ENCODE data around the gene UNC79. TPM values are rescaled to one million over a fixed set of nuclear protein-coding genes. Genes with fewer than 3 reads are reported as not detected.
"Not testable (repeated sequence)": the region's sequence is repeated elsewhere in the genome, so short reads cannot be mapped to it uniquely, and the experiment has no call there.

UNC79 gene
- total RNA-seq, 4 donors from 2014 or later, result 0.14 to 0.32 TPM; not detected in 2

DNA sequence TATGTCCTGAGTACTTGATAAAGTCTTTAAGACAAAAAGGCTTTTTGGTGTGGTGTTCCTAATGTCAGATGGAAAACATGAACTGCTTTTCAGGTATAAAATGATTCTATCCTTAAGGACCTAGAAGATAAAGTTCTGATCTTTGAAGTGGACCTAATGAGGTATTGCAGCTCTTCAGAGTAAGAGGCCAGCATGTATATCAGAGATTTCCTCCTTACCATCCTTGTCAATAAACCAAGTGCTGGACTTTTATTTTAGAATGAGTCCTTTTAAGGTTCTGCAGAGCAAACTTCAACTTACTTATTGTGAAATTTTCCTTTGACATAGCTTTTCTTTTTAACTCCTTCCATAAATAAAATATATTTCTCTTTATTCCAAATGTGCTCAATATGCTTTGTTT is 50.1 kb downstream of the UNC79 start:
- intact Hi-C loops (cut with DNase I; ENCODE audit: low total_unique reads), result no loop called here
- H3K4me3 ChIP-seq, result no peak overlapping the region
- no peak for DNase-seq
- H3K27me3 ChIP-seq, result no peaks in the 10 kb centered on the region
- H3K4me1 ChIP-seq, result no peaks in the 10 kb centered on the region
- in situ Hi-C loops (cut with MboI; ENCODE audit: low pct_ligation_motif_present in 1 of 4, low pct_unique_long_range_greater_than_20kb in 1 of 4, low sequenced_read_pairs in 3 of 4), result no loop called here
- no peak for TF ChIP-seq EP300 (IDR thresholded peaks at IDR 0.05; ENCODE audit: low read depth)
- no peaks in the 10 kb centered on the region for H3K36me3 ChIP-seq
- no peak overlapping the region for H3K27ac ChIP-seq
- no peaks in the 10 kb centered on the region for H3K9me3 ChIP-seq

DNA sequence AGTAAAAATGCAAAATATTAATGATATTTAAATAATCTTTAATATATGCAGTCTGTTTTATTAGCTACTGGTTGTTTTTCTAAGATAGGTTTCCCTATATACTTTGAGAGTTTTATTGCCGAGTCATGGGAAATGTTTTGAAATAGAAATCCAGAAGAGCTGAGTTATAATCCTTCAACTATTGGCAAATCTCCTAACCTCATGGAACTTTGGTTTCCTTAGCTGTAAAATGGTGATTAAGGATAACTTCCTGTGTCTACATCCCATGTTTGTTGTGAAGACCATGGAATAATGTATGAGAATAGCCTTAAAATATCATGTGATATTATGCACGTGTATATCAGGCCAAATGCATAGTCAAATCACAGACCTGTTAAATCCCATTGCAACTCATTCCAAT is 51.0 kb downstream of the UNC79 start:
- in situ Hi-C loops (cut with MboI; ENCODE audit: low pct_ligation_motif_present in 1 of 4, low pct_unique_long_range_greater_than_20kb in 1 of 4, low sequenced_read_pairs in 3 of 4), result no loop called here
- H3K27me3 ChIP-seq, result no peaks in the 10 kb centered on the region
- DNase-seq, result no peak
- TF ChIP-seq EP300 (IDR thresholded peaks at IDR 0.05; ENCODE audit: low read depth) (no peak), POLR2A (IDR thresholded peaks at IDR 0.05) (no peak), POLR2AphosphoS5 (IDR thresholded peaks at IDR 0.05) (no peak)
- TF ChIP-seq, protein P1, sequence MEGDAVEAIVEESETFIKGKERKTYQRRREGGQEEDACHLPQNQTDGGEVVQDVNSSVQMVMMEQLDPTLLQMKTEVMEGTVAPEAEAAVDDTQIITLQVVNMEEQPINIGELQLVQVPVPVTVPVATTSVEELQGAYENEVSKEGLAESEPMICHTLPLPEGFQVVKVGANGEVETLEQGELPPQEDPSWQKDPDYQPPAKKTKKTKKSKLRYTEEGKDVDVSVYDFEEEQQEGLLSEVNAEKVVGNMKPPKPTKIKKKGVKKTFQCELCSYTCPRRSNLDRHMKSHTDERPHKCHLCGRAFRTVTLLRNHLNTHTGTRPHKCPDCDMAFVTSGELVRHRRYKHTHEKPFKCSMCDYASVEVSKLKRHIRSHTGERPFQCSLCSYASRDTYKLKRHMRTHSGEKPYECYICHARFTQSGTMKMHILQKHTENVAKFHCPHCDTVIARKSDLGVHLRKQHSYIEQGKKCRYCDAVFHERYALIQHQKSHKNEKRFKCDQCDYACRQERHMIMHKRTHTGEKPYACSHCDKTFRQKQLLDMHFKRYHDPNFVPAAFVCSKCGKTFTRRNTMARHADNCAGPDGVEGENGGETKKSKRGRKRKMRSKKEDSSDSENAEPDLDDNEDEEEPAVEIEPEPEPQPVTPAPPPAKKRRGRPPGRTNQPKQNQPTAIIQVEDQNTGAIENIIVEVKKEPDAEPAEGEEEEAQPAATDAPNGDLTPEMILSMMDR (IDR thresholded peaks at IDR 0.05), result no peak
- WGBS, 2 donors (ENCODE audit: low coverage in 1 of 2), result 49 to 60% methylated on average over 2 of the region's 2 CpGs
- no peak overlapping the region for H3K4me3 ChIP-seq
- H3K4me1 ChIP-seq, result no peaks in the 10 kb centered on the region
- no peaks in the 10 kb centered on the region for H3K36me3 ChIP-seq
- intact Hi-C loops (cut with DNase I; ENCODE audit: low total_unique reads), result no loop called here
- no peaks in the 10 kb centered on the region for H3K9me3 ChIP-seq
- H3K27ac ChIP-seq, result no peak overlapping the region

DNA sequence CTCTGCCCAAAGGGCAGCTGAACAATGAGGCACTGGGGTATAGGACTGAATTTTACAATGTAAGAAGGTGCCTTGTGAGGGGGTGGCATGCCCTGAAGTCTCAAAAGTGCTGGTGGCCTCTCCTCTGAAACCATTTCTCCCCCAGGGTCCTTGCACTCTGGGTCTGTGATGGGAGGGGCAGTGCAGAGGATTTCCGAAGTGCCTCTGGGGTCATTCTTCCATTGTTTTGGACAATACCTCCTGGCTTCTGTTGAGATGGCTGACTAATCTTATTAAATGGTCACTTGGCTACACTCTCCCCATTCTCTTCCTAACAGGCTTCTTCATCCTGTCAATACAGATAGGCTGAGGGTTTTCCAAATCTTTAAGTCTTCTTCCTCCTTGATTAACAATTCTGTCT is 59.3 kb downstream of the UNC79 start:
- H3K4me1 ChIP-seq, result no peaks in the 10 kb centered on the region
- no peak overlapping the region for H3K27ac ChIP-seq
- in situ Hi-C loops (cut with MboI; ENCODE audit: low pct_ligation_motif_present in 1 of 4, low pct_unique_long_range_greater_than_20kb in 1 of 4, low sequenced_read_pairs in 3 of 4), result no loop called here
- no peak for TF ChIP-seq POLR2AphosphoS5 (IDR thresholded peaks at IDR 0.05)
- TF ChIP-seq, protein P1 (IDR thresholded peaks at IDR 0.05), result no peak
- TF ChIP-seq POLR2A (IDR thresholded peaks at IDR 0.05), result no peak
- no peak for TF ChIP-seq EP300 (IDR thresholded peaks at IDR 0.05; ENCODE audit: low read depth)
- H3K4me3 ChIP-seq, result no peak overlapping the region
- no peak for DNase-seq
- H3K27me3 ChIP-seq, result no peaks in the 10 kb centered on the region
- no peaks in the 10 kb centered on the region for H3K36me3 ChIP-seq
- 59% methylated on average over 1 of the region's 1 CpG; no CpG with 5 or more reads in 1 of the 2 donors for WGBS, 2 donors (ENCODE audit: low coverage in 1 of 2)
- no peaks in the 10 kb centered on the region for H3K9me3 ChIP-seq
- intact Hi-C loops (cut with DNase I; ENCODE audit: low total_unique reads), result no loop called here

DNA sequence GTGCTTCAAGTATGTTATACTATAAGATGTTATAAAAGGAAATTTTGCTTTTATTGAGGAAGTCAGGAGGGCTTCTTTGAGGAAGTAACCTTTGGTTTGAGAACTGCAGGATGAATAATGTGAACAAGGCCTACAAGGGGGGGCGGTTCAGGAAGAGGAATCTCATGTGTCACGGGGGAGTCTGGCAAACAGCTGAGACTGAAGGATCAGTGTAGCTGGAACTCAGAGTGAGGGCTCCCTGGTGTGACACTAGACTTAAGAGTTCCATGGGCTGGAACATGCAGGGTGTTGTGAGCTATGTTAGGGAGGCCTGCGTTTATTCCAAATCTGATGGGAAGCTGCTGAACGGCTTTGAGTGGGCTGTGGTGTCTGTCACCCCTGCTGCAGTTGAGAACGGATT is 62.3 kb downstream of the UNC79 start:
- H3K27ac ChIP-seq, result no peak overlapping the region
- intact Hi-C loops (cut with DNase I; ENCODE audit: low total_unique reads), result no loop called here
- TF ChIP-seq EP300 (IDR thresholded peaks at IDR 0.05; ENCODE audit: low read depth) (no peak), POLR2AphosphoS5 (IDR thresholded peaks at IDR 0.05) (no peak)
- TF ChIP-seq, protein P1 (IDR thresholded peaks at IDR 0.05), result no peak
- H3K4me3 ChIP-seq, result no peak overlapping the region
- H3K27me3 ChIP-seq, result no peaks in the 10 kb centered on the region
- no peaks in the 10 kb centered on the region for H3K36me3 ChIP-seq
- no peak for DNase-seq
- WGBS, 2 donors (ENCODE audit: low coverage in 1 of 2), result 58 to 60% methylated on average over 4 to 5 of the region's 5 CpGs
- H3K4me1 ChIP-seq, result no peaks in the 10 kb centered on the region
- in situ Hi-C loops (cut with MboI; ENCODE audit: low pct_ligation_motif_present in 1 of 4, low pct_unique_long_range_greater_than_20kb in 1 of 4, low sequenced_read_pairs in 3 of 4), result no loop called here
- H3K9me3 ChIP-seq, result no peaks in the 10 kb centered on the region

DNA sequence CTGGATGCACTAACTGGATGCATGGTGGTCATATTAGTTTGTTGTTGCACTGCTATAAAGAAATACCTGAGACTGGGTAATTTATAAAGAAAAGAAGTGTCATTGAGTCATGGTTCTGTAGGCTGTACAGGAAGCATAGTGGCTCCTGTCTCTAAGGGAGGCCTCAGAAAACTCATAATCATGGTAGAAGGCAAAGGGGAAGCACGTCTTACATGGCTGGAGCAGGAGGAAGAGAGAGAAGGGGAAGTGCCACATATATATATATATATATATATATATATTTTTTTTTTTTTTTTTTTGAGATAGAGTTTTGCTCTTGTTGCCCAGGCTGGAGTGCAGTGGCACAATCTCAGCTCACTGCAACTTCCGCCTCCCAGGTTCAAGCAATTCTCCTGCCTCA is 62.9 kb downstream of the UNC79 start:
- H3K27ac ChIP-seq; intact Hi-C loops (cut with DNase I; ENCODE audit: low total_unique reads); in situ Hi-C loops (cut with MboI; ENCODE audit: low pct_ligation_motif_present in 1 of 4, low pct_unique_long_range_greater_than_20kb in 1 of 4, low sequenced_read_pairs in 3 of 4); H3K9me3 ChIP-seq; H3K27me3 ChIP-seq; H3K36me3 ChIP-seq; H3K4me3 ChIP-seq; H3K4me1 ChIP-seq; DNase-seq: not testable (repeated sequence)
- WGBS, 2 donors (ENCODE audit: low coverage in 1 of 2), result 64 to 77% methylated on average over 1 to 2 of the region's 2 CpGs

All from transverse colon (tissue), 4 donors.